ENCODE data around the gene ARL6IP6.
"Not testable (repeated sequence)": the region's sequence is repeated elsewhere in the genome, so short reads cannot be mapped to it uniquely, and the experiment has no call there.

DNA sequence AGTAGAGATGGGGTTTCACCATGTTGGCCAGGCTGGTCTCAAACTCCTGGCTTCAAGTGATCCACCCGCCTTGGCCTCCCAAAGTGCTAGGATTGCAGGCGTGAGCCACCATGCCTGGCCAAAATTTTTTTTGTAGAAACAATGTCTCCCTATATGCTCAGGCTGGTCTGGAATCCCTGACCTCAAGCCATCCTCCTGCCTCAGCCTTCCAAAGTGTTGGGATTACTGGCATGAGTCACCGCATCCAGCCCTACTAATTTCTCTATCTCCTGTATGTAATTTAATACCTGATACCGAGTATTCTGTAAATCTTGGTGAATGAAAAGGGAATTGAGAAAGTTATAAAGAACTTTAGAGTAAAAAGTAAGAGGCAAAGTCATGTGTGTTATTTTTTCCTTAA lies 29.3 kb downstream of the ARL6IP6 start:
- TF ChIP-seq POLR2A (IDR thresholded peaks at IDR 0.05; ENCODE audit: low read length); GATA1 (IDR thresholded peaks at IDR 0.05; ENCODE audit: low read depth, low read length): not testable (repeated sequence)
